B cell (primary cell): ENCODE measurements around the gene NDEL1. TPM values are rescaled to one million over a fixed set of nuclear protein-coding genes. Genes with fewer than 3 reads are reported as not detected.
A peak's percentile ranks its signal among the peaks of the same experiment; 100 is the strongest.

Experiments used
- ATAC-seq: fragments of 200-7000 bp; cut with Tn5 transposase; one replicate; pipeline ENCODE4 v1.10.0; 2021; ENCODE audit warnings: low read depth, mild to moderate bottlenecking, moderate number of reproducible peaks, moderate library complexity
- CTCF ChIA-PET: fragments of 350-600 bp; sonication (Branson Sonifier 250); formaldehyde crosslinking; loops from one replicate; lab custom pipeline; 2021; ENCODE audit warnings: antibody characterized with exemption, inconsistent platforms; lab: Charles Lee
- POLR2A ChIA-PET: fragments of 350-600 bp; sonication (Branson Sonifier 250); formaldehyde crosslinking; loops from one replicate; lab custom pipeline; 2021; ENCODE audit warnings: antibody characterized with exemption; lab: Charles Lee
- DNase-seq: peaks from one replicate; pipeline ENCODE4 v3.0.0; 2013
- H2AFZ ChIP-seq: 2 replicates; pipeline ENCODE4 v1.6.1; 2012; ENCODE audit warnings: mild to moderate bottlenecking, low read depth, low read length; ENCODE audit not compliant: insufficient read depth, poor library complexity, severe bottlenecking
- H3K27ac ChIP-seq, 2 donors: 1 replicate in 1 of 2; 2 replicates in 1 of 2; pipeline ENCODE4 v1.5.1; 2012 to 2013; ENCODE audit warnings: low read length in 2 of 2, mild to moderate bottlenecking in 2 of 2, moderate library complexity in 1 of 2
- H3K27me3 ChIP-seq, 4 experiments: fragments of 200-600 bp in 1 of 4; sonication (generic) in 1 of 4; replicated peaks in 1 of 4; 1 replicate in 2 of 4; 2 replicates in 2 of 4; pipeline versions ENCODE4 v1.6.1 to v1.7.0; 2013 to 2016; ENCODE audit warnings: low read length in 3 of 4, mild to moderate bottlenecking in 2 of 4, mixed read lengths in 1 of 4, moderate library complexity in 1 of 4; ENCODE audit not compliant: insufficient read depth in 4 of 4, control insufficient read depth in 3 of 4; ENCODE audit errors: control extremely low read depth in 1 of 4
- H3K36me3 ChIP-seq, 2 experiments: replicated peaks in 1 of 2; 1 replicate in 1 of 2; 2 replicates in 1 of 2; pipeline versions ENCODE4 v1.6.1 to v1.7.1; 2013; ENCODE audit warnings: low read length in 1 of 2; ENCODE audit not compliant: insufficient read depth in 2 of 2, control insufficient read depth in 1 of 2; ENCODE audit errors: control extremely low read depth in 1 of 2, extremely low read depth in 1 of 2
- H3K4me1 ChIP-seq, 2 donors: fragments of 200-600 bp in 1 of 2; sonication (generic) in 1 of 2; 1 replicate in 1 of 2; 2 replicates in 1 of 2; pipeline versions ENCODE4 v1.5.1 to v1.6.1; 2013 to 2017; ENCODE audit warnings: low read length in 2 of 2; ENCODE audit not compliant: control insufficient read depth in 2 of 2, insufficient read depth in 2 of 2
- H3K4me2 ChIP-seq: replicated peaks from 2 replicates; pipeline ENCODE3; 2012; ENCODE audit warnings: mild to moderate bottlenecking, low read depth, low read length; ENCODE audit not compliant: poor library complexity, severe bottlenecking
- H3K4me3 ChIP-seq, 5 experiments: fragments of 200-600 bp in 1 of 5; sonication (generic) in 1 of 5; 1 replicate in 3 of 5; 2 replicates in 2 of 5; pipeline versions ENCODE4 v1.5.1 to v1.7.0; 2011 to 2016; ENCODE audit warnings: low read length in 4 of 5, mild to moderate bottlenecking in 4 of 5, low read depth in 2 of 5, control low read depth in 1 of 5, moderate library complexity in 1 of 5; ENCODE audit not compliant: insufficient read depth in 1 of 5; ENCODE audit errors: control extremely low read depth in 1 of 5, extremely low read depth in 1 of 5
- H3K79me2 ChIP-seq: fragments of 200-600 bp; sonication (generic); one replicate; pipeline ENCODE4 v1.6.0; 2016; ENCODE audit warnings: low read length; ENCODE audit not compliant: control insufficient read depth, insufficient read depth
- H3K9ac ChIP-seq: fragments of 200-600 bp; sonication (generic); 2 replicates; pipeline ENCODE4 v1.6.1; 2017; ENCODE audit warnings: mild to moderate bottlenecking, low read length, moderate library complexity
- H3K9me3 ChIP-seq, 3 donors: one replicate each; pipeline versions ENCODE4 v1.6.1 to v1.7.1; 2013; ENCODE audit warnings: low read length in 2 of 3; ENCODE audit not compliant: control insufficient read depth in 2 of 3, insufficient read depth in 1 of 3; ENCODE audit errors: control extremely low read depth in 1 of 3
- H4K20me1 ChIP-seq: 2 replicates; pipeline ENCODE4 v1.6.0; 2012; ENCODE audit warnings: mild to moderate bottlenecking, low read length; ENCODE audit not compliant: insufficient read depth, control insufficient read depth, poor library complexity, severe bottlenecking
- H3K27ac Mint-ChIP-seq: one replicate; pipeline ENCODE4 v1.8.0; 2021; ENCODE audit warnings: mixed read lengths
- H3K27me3 Mint-ChIP-seq: one replicate; pipeline ENCODE4 v1.8.0; 2021; ENCODE audit warnings: mixed read lengths
- H3K4me1 Mint-ChIP-seq: one replicate; pipeline ENCODE4 v1.8.0; 2021; ENCODE audit warnings: mixed read lengths
- H3K4me3 Mint-ChIP-seq: one replicate; pipeline ENCODE4 v1.8.0; 2021; ENCODE audit warnings: mixed read lengths
- H3K9me3 Mint-ChIP-seq: one replicate; pipeline ENCODE4 v1.8.0; 2022; ENCODE audit warnings: mixed read lengths; ENCODE audit not compliant: insufficient read depth
- EZH2 ChIP-seq: IDR thresholded peaks from 2 replicates; pipeline ENCODE4 v1.6.1; 2012; ENCODE audit warnings: borderline replicate concordance, low read depth, mild to moderate bottlenecking, moderate library complexity, low read length; ENCODE audit not compliant: insufficient read depth, poor library complexity, severe bottlenecking
- WGBS: methylation state at CpG from one replicate; pipeline ENCODE4 v1.1.5; 2013; ENCODE audit warnings: missing lambda C conversion rate; ENCODE audit not compliant: insufficient coverage; 5-methylcytosine and 5-hydroxymethylcytosine counted together
- intact Hi-C: fragments of 100-400 bp; cut with micrococcal nuclease; formaldehyde crosslinking; loops from one replicate; pipeline ENCODE4 v1.10.0; 2022
- polyA plus RNA-seq: library from polyadenylated mRNA; depleted of rRNA; stranded (reverse); fragments of >200 nt; gene quantifications from 2 replicates; pipeline ENCODE4 v1.2.3, GENCODE V29; 2012
- total RNA-seq, 2 donors: library from RNA; stranded (reverse); fragments of 120-200 nt in 1 of 2; gene quantifications; 1 replicate in 1 of 2; 2 replicates in 1 of 2; pipeline versions ENCODE4 v1.2.3 to v1.2.4, GENCODE V29; 2013 to 2022
- TF ChIP-seq, protein P1 (sequence below): fragments of 200-600 bp; IDR thresholded peaks from one replicate; pipeline ENCODE4 v1.8.0; 2022; ENCODE audit warnings: antibody characterized with exemption, mild to moderate bottlenecking

NDEL1 gene
- total and polyA plus RNA-seq, 2 donors (not counting 1 experiment from before 2014, with no cell fraction given), result 30.2 to 108 TPM

DNA sequence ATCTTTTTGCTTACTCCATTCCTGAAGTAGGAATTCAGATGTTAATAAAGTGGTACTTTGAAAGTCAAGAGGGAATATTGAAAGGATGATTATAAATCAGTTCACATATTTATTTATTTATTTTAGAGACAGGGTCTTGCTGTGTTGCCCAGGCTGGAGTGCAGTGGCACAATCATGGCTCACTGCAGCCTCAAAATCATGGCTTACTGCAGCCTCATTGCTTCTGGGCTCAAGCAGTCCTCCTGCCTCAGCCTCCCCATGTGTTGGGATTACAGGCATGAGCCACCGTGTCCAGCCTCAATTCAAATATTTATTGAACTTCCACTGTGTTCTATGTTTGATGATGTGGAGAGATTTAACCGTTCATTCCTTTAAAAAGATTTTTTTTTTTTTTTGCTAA lies 6.6 kb downstream of the NDEL1 start:
- Histone ChIP-seq H3K4me2 (peak overlapping the region; percentile 2), H4K20me1 (peaks cover 85% of the 10 kb centered on the region), H3K4me1 (peaks cover 16 to 21% of the 10 kb centered on the region in 2 donors), H3K27me3 (no peaks in the 10 kb centered on the region), H3K4me3 (no peak overlapping the region), H2AFZ (no peak overlapping the region), H3K9me3 (no peaks in the 10 kb centered on the region), H3K9ac (no peak overlapping the region), H3K36me3 (peaks cover 2 to 54% of the 10 kb centered on the region in 2 experiments), H3K79me2 (peaks cover 89% of the 10 kb centered on the region), H3K27ac (no peak overlapping the region)
- H3K4me3 Mint-ChIP-seq, result no peak overlapping the region
- ChIA-PET POLR2A (no interaction called here), CTCF (no interaction called here)
- H3K4me1 Mint-ChIP-seq, result peaks cover 52% of the 10 kb centered on the region
- no peak for ATAC-seq
- intact Hi-C loops, result no loop called here
- H3K27me3 Mint-ChIP-seq, result no peaks in the 10 kb centered on the region
- DNase-seq, result no peak
- TF ChIP-seq, protein P1, sequence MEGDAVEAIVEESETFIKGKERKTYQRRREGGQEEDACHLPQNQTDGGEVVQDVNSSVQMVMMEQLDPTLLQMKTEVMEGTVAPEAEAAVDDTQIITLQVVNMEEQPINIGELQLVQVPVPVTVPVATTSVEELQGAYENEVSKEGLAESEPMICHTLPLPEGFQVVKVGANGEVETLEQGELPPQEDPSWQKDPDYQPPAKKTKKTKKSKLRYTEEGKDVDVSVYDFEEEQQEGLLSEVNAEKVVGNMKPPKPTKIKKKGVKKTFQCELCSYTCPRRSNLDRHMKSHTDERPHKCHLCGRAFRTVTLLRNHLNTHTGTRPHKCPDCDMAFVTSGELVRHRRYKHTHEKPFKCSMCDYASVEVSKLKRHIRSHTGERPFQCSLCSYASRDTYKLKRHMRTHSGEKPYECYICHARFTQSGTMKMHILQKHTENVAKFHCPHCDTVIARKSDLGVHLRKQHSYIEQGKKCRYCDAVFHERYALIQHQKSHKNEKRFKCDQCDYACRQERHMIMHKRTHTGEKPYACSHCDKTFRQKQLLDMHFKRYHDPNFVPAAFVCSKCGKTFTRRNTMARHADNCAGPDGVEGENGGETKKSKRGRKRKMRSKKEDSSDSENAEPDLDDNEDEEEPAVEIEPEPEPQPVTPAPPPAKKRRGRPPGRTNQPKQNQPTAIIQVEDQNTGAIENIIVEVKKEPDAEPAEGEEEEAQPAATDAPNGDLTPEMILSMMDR, result no peak
- no peak for TF ChIP-seq EZH2
- no peak overlapping the region for H3K27ac Mint-ChIP-seq
- no CpG with 5 or more reads among the region's 2 CpGs for whole genome bisulfite sequencing
- no peaks in the 10 kb centered on the region for H3K9me3 Mint-ChIP-seq

DNA sequence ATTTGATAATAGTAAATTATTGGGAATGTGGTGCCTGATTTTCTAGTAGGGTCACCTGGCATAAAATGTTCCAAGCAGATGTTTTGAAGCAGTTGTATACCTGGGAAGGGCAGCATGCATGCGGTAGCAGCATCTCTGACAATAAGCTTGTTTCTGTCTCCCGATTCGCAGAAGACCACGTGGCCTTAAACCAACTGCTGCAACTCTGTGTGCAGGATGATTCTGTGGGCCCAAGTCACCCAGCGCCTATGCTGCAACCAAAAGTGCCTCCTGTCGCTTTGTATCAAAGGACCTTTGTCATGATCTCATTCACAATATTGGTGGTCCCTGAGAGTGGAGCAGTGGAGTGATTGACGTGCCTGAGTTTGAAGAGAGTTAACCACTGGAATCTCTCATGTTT lies 8.1 kb downstream of the NDEL1 start:
- no peak overlapping the region for H3K4me3 ChIP-seq
- no peak for TF ChIP-seq EZH2
- TF ChIP-seq, protein P1, result no peak
- no peak for DNase-seq
- peaks cover 8 to 11% of the 10 kb centered on the region in 2 donors for H3K4me1 ChIP-seq
- intact Hi-C loops, result no loop called here
- H3K9me3 ChIP-seq, result no peaks in the 10 kb centered on the region
- Mint-ChIP-seq H3K27ac (no peak overlapping the region), H3K27me3 (no peaks in the 10 kb centered on the region), H3K9me3 (no peaks in the 10 kb centered on the region), H3K4me1 (peaks cover 39% of the 10 kb centered on the region), H3K4me3 (no peak overlapping the region)
- peaks cover 77% of the 10 kb centered on the region for H3K79me2 ChIP-seq
- CTCF ChIA-PET, result no interaction called here
- no peaks in the 10 kb centered on the region for H3K27me3 ChIP-seq
- no peak overlapping the region for H3K4me2 ChIP-seq
- no peak overlapping the region for H2AFZ ChIP-seq
- peaks cover 90% of the 10 kb centered on the region for H4K20me1 ChIP-seq
- POLR2A ChIA-PET, result no interaction called here
- H3K9ac ChIP-seq, result no peak overlapping the region
- no peak overlapping the region for H3K27ac ChIP-seq
- ATAC-seq, result no peak
- peaks cover 2 to 56% of the 10 kb centered on the region in 2 experiments for H3K36me3 ChIP-seq
- 95% methylated on average over 6 of the region's 7 CpGs for WGBS
